Measurements from ENCODE around the gene PDCD10. TPM values are rescaled to one million over a fixed set of nuclear protein-coding genes. Genes with fewer than 3 reads are reported as not detected.

The PDCD10 gene
- polyA plus RNA-seq, 1 experiment = 79.5 TPM

GRCh38 chr3:167729591-167729990 is 5.1 kb downstream of the PDCD10 start:
- TF ChIP-seq CTCF (IDR thresholded peaks at IDR 0.05; ENCODE audit: low read depth, low read length) = no peak
- CTCF ChIA-PET = interaction anchor here (0.6 to 1.3 kb wide), 3 partner anchors 22 to 44 kb away, joined by 3 to 9 read pairs (median 8); no protein-coding TSS in a partner anchor
- no peak for DNase-seq (ENCODE audit: low read depth, low spot score)
- no peaks in the 10 kb centered on the region for H3K27me3 ChIP-seq (ENCODE audit: control insufficient read depth, insufficient read depth, low read length)
- H3K27ac ChIP-seq (ENCODE audit: low read depth, low read length) = no peak overlapping the region
- H3K4me3 ChIP-seq (ENCODE audit: low read depth, low read length) = no peak overlapping the region
- POLR2A ChIA-PET = no interaction called here
- no peaks in the 10 kb centered on the region for H3K9me3 ChIP-seq (ENCODE audit: control insufficient read depth, insufficient read depth, low read length)

GRCh38 chr3:167728632-167729323 is 5.9 kb downstream of the PDCD10 start:
- ChIA-PET CTCF (interaction anchor here (1.3 to 1.9 kb wide), 2 partner anchors 12 to 44 kb away, joined by 9 to 10 read pairs; no protein-coding TSS in a partner anchor), POLR2A (no interaction called here)
- DNase-seq (ENCODE audit: low read depth, low spot score) = no peak
- Histone ChIP-seq H3K4me3 (ENCODE audit: low read depth, low read length) (no peak overlapping the region), H3K27ac (ENCODE audit: low read depth, low read length) (no peak overlapping the region), H3K9me3 (ENCODE audit: control insufficient read depth, insufficient read depth, low read length) (no peaks in the 10 kb centered on the region), H3K27me3 (ENCODE audit: control insufficient read depth, insufficient read depth, low read length) (no peaks in the 10 kb centered on the region)
- no peak for TF ChIP-seq CTCF (IDR thresholded peaks at IDR 0.05; ENCODE audit: low read depth, low read length)

GRCh38 chr3:167728176-167728575 is 6.5 kb downstream of the PDCD10 start:
- TF ChIP-seq CTCF (IDR thresholded peaks at IDR 0.05; ENCODE audit: low read depth, low read length) = no peak
- peak; percentile 42 for DNase-seq (ENCODE audit: low read depth, low spot score)
- no peaks in the 10 kb centered on the region for H3K9me3 ChIP-seq (ENCODE audit: control insufficient read depth, insufficient read depth, low read length)
- H3K27ac ChIP-seq (ENCODE audit: low read depth, low read length) = no peak overlapping the region
- ChIA-PET POLR2A (no interaction called here), CTCF (interaction anchor here (1.0 to 1.9 kb wide), 3 partner anchors 12 to 348 kb away, joined by 4 to 16 read pairs (median 10); partner anchors contain the start of gene ZBBX)
- no peaks in the 10 kb centered on the region for H3K27me3 ChIP-seq (ENCODE audit: control insufficient read depth, insufficient read depth, low read length)
- H3K4me3 ChIP-seq (ENCODE audit: low read depth, low read length) = no peak overlapping the region

GRCh38 chr3:167723872-167724271 is 10.8 kb downstream of the PDCD10 start:
- H3K27ac ChIP-seq (ENCODE audit: low read depth, low read length) = no peak overlapping the region
- H3K4me3 ChIP-seq (ENCODE audit: low read depth, low read length) = no peak overlapping the region
- DNase-seq (ENCODE audit: low read depth, low spot score) = no peak
- H3K27me3 ChIP-seq (ENCODE audit: control insufficient read depth, insufficient read depth, low read length) = no peaks in the 10 kb centered on the region
- no peak for TF ChIP-seq CTCF (IDR thresholded peaks at IDR 0.05; ENCODE audit: low read depth, low read length)
- ChIA-PET CTCF (interaction anchor here (1.0 to 4.2 kb wide), 2 partner anchors 17 to 39 kb away, joined by 3 to 14 read pairs; no protein-coding TSS in a partner anchor), POLR2A (no interaction called here)
- no peaks in the 10 kb centered on the region for H3K9me3 ChIP-seq (ENCODE audit: control insufficient read depth, insufficient read depth, low read length)

- ChIA-PET POLR2A (no interaction called here), CTCF (interaction anchor here (1.0 to 4.2 kb wide), 2 partner anchors 18 to 38 kb away, joined by 3 to 14 read pairs; no protein-coding TSS in a partner anchor)
- DNase-seq (ENCODE audit: low read depth, low spot score) = no peak
- no peaks in the 10 kb centered on the region for H3K27me3 ChIP-seq (ENCODE audit: control insufficient read depth, insufficient read depth, low read length)
- H3K9me3 ChIP-seq (ENCODE audit: control insufficient read depth, insufficient read depth, low read length) = no peaks in the 10 kb centered on the region
- no peak overlapping the region for H3K27ac ChIP-seq (ENCODE audit: low read depth, low read length)
- H3K4me3 ChIP-seq (ENCODE audit: low read depth, low read length) = no peak overlapping the region
- TF ChIP-seq CTCF (IDR thresholded peaks at IDR 0.05; ENCODE audit: low read depth, low read length) = no peak
Observed at GRCh38 chr3:167723025-167723512, 11.6 kb downstream of the PDCD10 start.

Data from AG04450 (cell line).